ENCODE results near the gene AMOTL2. TPM values are rescaled to one million over a fixed set of nuclear protein-coding genes. Genes with fewer than 3 reads are reported as not detected.

AMOTL2 gene
- 127 TPM in 2 replicates for total RNA-seq

DNA sequence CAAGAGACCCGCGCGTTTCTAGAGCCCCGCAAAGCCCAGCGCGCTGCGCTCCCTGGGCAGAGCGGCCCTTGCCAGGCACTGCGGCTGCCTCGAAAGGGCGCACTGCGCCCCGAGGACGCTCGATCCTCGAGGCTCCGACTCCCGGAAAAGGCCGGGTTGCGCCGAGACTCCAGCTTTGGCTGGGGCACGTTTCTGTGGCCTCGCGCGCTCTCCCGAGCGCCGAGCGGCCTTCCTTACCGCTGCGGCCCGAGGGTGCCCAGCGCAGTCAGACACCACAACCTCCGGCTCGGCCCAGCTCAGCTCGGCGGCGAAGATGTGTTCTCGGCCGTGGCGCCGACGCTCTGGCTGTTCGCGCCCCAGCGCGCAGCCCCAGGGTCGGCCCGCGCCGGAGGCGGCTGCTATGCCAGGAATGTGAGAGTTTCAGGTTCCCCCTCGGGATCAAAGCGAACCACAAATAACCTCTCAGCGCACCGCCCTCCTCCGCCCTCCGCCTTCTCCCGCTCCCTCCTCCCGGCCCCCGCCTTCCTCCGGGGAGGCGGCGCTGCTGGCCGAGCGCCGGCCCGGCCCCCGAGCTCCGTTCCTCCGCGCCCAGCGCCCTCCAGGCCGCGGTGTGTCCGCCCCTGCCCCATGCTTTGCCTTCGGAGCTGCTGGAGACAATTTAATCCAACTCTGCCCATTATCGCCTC, at the start of gene AMOTL2:
Gene AMOTL2 (minus strand): TSS at position 343 of the 686 bp plus-strand sequence. CDS start 3,014 bp downstream, outside the sequence.

Other genes starting within 250 kb of the AMOTL2 start
- gene RYK, start 123.6 kb downstream of the AMOTL2 start, total RNA-seq = 42.4 and 47.0 TPM in 2 replicates
- gene ANAPC13, start 111.5 kb upstream of the AMOTL2 start, total RNA-seq = 56.0 and 63.4 TPM in 2 replicates
- 11.3 and 13.8 TPM in 2 replicates for gene CEP63, start 111.6 kb upstream of the AMOTL2 start, total RNA-seq

Data from mammary microvascular endothelial cell (primary cell).